HG03103 (cell line): ENCODE results near the gene TCF7L1.
"Not testable (repeated sequence)": the region's sequence is repeated elsewhere in the genome, so short reads cannot be mapped to it uniquely, and the experiment has no call there.

Experiments used
- ATAC-seq: cut with Tn5 transposase; IDR thresholded peaks from one replicate; pipeline ENCODE4 v1.9.1; 2021; ENCODE audit warnings: low read depth; ENCODE audit not compliant: unreplicated experiment

The TCF7L1 gene

GRCh38 chr2:85130407-85130806 lies 2.8 kb upstream of the TCF7L1 start:
- ATAC-seq, result no peak

GRCh38 chr2:85131116-85131515 lies 2.1 kb upstream of the TCF7L1 start:
- ATAC-seq, result no peak

- no peak for ATAC-seq
Observed at GRCh38 chr2:85132397-85132796, 795 bp upstream of the TCF7L1 start.

- ATAC-seq, result no peak
Observed at GRCh38 chr2:85133751-85134254, 611 bp downstream of the TCF7L1 start.

- ATAC-seq, result no peak
Observed at GRCh38 chr2:85134255-85134895, 1.2 kb downstream of the TCF7L1 start.

- ATAC-seq, result no peak
Observed at GRCh38 chr2:85134896-85135659, 1.9 kb downstream of the TCF7L1 start.

GRCh38 chr2:85135660-85135914 lies 2.4 kb downstream of the TCF7L1 start:
- ATAC-seq, result no peak

- no peak for ATAC-seq
Observed at GRCh38 chr2:85137156-85137555, 4.0 kb downstream of the TCF7L1 start.

- no peak for ATAC-seq
Observed at GRCh38 chr2:85143463-85144082, 10.4 kb downstream of the TCF7L1 start.

GRCh38 chr2:85145116-85145820 lies 12.1 kb downstream of the TCF7L1 start:
- ATAC-seq, result no peak

- ATAC-seq, result no peak
Observed at GRCh38 chr2:85148190-85148589, 15.0 kb downstream of the TCF7L1 start.

GRCh38 chr2:85151026-85151425 lies 17.8 kb downstream of the TCF7L1 start:
- no peak for ATAC-seq

GRCh38 chr2:85152895-85153294 lies 19.7 kb downstream of the TCF7L1 start:
- no peak for ATAC-seq

- no peak for ATAC-seq
Observed at GRCh38 chr2:85154048-85154753, 21.0 kb downstream of the TCF7L1 start.

GRCh38 chr2:85155082-85155481 lies 21.9 kb downstream of the TCF7L1 start:
- ATAC-seq, result not testable (repeated sequence)

- ATAC-seq, result no peak
Observed at GRCh38 chr2:85156153-85156552, 23.0 kb downstream of the TCF7L1 start.

GRCh38 chr2:85156619-85157018 lies 23.4 kb downstream of the TCF7L1 start:
- ATAC-seq, result no peak

GRCh38 chr2:85157345-85157744 lies 24.2 kb downstream of the TCF7L1 start:
- no peak for ATAC-seq

- no peak for ATAC-seq
Observed at GRCh38 chr2:85158559-85159273, 25.5 kb downstream of the TCF7L1 start.

- no peak for ATAC-seq
Observed at GRCh38 chr2:85159589-85159988, 26.4 kb downstream of the TCF7L1 start.
